ENCODE results near the gene ZNF514.
"Not testable (repeated sequence)": the region's sequence is repeated elsewhere in the genome, so short reads cannot be mapped to it uniquely, and the experiment has no call there.

The ZNF514 gene

DNA sequence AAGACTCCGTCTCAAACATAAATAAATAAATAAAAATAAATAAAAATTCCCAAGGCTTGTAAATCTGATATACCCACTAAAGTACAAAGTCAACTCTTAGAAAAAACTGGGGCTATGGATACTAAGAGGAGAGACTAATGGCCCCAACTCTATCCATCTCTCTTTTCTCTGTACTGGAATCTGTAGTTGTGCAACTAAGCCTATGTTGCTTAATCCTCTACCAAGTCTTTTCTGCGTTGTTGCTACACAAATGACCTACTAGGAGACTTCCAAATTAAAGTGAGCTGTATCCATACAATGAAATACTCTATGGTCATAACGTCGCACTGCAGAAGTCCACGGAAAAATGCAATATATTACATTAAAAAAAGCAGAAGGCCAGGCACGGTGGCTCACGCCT lies 46.2 kb downstream of the ZNF514 start:
- TF ChIP-seq, protein P1, sequence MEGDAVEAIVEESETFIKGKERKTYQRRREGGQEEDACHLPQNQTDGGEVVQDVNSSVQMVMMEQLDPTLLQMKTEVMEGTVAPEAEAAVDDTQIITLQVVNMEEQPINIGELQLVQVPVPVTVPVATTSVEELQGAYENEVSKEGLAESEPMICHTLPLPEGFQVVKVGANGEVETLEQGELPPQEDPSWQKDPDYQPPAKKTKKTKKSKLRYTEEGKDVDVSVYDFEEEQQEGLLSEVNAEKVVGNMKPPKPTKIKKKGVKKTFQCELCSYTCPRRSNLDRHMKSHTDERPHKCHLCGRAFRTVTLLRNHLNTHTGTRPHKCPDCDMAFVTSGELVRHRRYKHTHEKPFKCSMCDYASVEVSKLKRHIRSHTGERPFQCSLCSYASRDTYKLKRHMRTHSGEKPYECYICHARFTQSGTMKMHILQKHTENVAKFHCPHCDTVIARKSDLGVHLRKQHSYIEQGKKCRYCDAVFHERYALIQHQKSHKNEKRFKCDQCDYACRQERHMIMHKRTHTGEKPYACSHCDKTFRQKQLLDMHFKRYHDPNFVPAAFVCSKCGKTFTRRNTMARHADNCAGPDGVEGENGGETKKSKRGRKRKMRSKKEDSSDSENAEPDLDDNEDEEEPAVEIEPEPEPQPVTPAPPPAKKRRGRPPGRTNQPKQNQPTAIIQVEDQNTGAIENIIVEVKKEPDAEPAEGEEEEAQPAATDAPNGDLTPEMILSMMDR (IDR thresholded peaks at IDR 0.05; ENCODE audit: extremely low read depth, insufficient read depth, missing control alignments): no peak
- in situ Hi-C loops (cut with MboI; ENCODE audit: low pct_unique_long_range_greater_than_20kb, low sequenced_read_pairs, unreplicated experiment): no loop called here
- DNase-seq (ENCODE audit: low spot score): no peak

DNA sequence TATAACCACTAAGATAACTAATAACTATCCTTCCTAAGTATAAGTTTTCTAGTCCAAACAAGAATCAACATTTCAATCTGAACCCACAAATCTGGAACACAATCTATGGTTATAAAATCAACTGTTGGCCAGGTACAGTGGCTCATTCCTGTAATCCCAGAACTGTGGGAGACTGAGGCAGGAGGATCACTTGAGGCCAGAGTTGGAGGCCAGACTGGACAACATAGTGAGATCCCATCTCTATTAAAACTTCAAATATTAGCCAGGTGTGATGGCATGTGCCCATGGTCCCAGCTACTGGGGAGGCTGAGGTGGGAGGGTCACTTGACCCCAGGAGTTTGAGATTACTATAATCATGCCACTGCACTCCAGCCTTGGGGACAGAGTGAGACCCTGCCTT lies 49.3 kb downstream of the ZNF514 start:
- in situ Hi-C loops (cut with MboI; ENCODE audit: low pct_unique_long_range_greater_than_20kb, low sequenced_read_pairs, unreplicated experiment): no loop called here

DNA sequence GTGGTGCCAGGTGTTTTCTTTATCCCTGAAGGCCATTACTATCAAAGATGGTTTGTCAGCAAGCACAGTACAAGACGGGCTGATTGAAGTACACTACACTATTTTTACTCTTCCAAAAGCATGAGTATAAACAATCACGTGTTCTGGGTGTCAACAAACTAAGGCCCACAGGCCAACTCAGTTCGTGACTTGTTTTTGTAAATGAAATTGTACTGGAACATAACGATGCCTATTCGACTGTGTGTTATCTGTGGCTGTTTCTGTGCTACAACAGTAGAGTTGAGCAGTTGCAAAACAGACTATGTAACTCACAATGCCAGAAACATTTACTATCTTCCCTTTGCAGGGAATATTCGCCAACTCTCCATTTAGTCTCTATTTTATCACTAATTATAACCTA lies 50.4 kb downstream of the ZNF514 start:
- DNase-seq (ENCODE audit: low spot score): no peak
- TF ChIP-seq, protein P1 (IDR thresholded peaks at IDR 0.05; ENCODE audit: extremely low read depth, insufficient read depth, missing control alignments): no peak
- in situ Hi-C loops (cut with MboI; ENCODE audit: low pct_unique_long_range_greater_than_20kb, low sequenced_read_pairs, unreplicated experiment): no loop called here

More for the DNA sequence above, 49.3 kb downstream of the ZNF514 start:
- no peak for DNase-seq (ENCODE audit: low spot score)
- TF ChIP-seq, protein P1 (IDR thresholded peaks at IDR 0.05; ENCODE audit: extremely low read depth, insufficient read depth, missing control alignments): no peak

DNA sequence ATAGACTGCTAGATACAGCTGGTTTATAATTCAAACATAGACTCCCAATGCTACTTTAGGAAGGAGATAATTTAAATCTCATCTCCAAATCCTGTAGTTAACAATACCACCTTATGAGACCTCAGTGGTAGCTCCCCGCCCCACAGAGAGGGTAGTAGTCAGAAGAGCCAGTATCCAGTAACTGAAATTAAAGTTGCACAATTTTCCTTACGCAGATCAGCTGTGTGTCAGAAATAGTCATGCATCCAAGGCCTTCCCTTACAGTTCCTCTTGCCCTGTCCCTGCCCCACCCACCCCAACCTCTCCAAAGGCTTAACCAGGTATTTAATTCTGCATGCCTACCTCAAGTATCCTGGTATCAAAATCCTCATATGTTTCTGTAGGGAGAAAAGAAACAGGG lies 53.6 kb downstream of the ZNF514 start:
- TF ChIP-seq, protein P1 (IDR thresholded peaks at IDR 0.05; ENCODE audit: extremely low read depth, insufficient read depth, missing control alignments): no peak
- in situ Hi-C loops (cut with MboI; ENCODE audit: low pct_unique_long_range_greater_than_20kb, low sequenced_read_pairs, unreplicated experiment): no loop called here
- DNase-seq (ENCODE audit: low spot score): no peak

DNA sequence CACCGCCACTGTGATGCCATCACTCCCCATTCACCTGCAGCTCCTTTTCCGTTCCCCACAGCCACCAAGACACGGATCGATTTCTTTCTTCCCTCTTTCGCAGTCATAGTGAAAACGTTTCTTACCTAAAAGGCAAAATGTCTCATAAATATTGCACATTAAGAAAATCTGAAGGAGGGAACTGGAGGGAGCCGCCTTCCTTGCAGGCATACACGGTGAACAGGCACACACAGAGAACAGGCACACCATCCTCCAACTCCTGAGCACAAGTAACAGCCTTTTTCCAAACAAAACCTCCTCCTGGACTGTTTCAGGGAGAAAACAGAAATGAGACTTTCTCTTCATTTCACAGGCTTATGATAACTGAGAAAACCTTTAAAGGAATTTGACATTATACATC lies 55.0 kb downstream of the ZNF514 start:
- DNase-seq (ENCODE audit: low spot score): no peak
- in situ Hi-C loops (cut with MboI; ENCODE audit: low pct_unique_long_range_greater_than_20kb, low sequenced_read_pairs, unreplicated experiment): no loop called here
- TF ChIP-seq, protein P1 (IDR thresholded peaks at IDR 0.05; ENCODE audit: extremely low read depth, insufficient read depth, missing control alignments): no peak

DNA sequence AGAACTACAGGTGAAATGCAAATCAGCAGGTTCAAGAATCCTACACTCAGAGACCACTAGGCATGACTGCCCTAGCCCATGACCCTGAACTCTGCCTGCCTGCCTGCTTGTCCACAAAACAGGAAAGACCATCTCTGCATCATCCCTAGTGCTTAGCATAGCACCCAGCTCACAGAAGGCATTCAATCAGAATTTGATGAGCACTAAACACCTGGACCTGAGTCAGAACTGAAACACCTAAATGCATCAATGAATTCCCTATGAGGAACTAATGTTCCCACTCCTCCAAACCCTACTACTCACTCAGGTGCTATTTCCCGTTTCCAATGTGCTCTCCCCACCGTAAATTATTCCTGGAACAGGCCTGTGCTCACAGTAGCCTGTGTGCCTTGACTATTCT lies 59.7 kb downstream of the ZNF514 start:
- no peak for DNase-seq (ENCODE audit: low spot score)
- TF ChIP-seq, protein P1 (IDR thresholded peaks at IDR 0.05; ENCODE audit: extremely low read depth, insufficient read depth, missing control alignments): no peak
- in situ Hi-C loops (cut with MboI; ENCODE audit: low pct_unique_long_range_greater_than_20kb, low sequenced_read_pairs, unreplicated experiment): no loop called here

DNA sequence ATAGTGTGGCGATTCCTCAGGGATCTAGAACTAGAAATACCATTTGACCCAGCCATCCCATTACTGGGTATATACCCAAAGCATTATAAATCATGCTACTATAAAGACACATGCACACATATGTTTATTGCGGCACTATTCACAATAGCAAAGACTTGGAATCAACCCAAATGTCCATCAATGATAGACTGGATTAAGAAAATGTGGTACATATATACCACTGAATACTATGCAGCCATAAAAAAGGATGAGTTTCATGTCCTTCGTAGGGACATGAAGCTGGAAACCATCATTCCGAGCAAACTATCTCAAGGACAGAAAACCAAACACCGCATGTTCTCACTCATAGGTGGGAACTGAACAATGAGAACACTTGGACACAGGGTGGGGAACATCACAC lies 61.4 kb downstream of the ZNF514 start:
- in situ Hi-C loops (cut with MboI; ENCODE audit: low pct_unique_long_range_greater_than_20kb, low sequenced_read_pairs, unreplicated experiment); DNase-seq (ENCODE audit: low spot score): not testable (repeated sequence)

All from GM13977 (cell line).